ENCODE results near the gene CLN6. TPM values are rescaled to one million over a fixed set of nuclear protein-coding genes. Genes with fewer than 3 reads are reported as not detected.

Gene CLN6
- total and polyA plus RNA-seq, 12 donors: 9.2 to 36.6 (median 25.8) TPM

- H3K36me3 ChIP-seq (replicated peaks in 1 of 2): no peaks in the 10 kb centered on the region
- peaks cover 3 to 5% of the 10 kb centered on the region in 2 donors for H3K4me1 ChIP-seq (replicated peaks in 1 of 2)
- intact Hi-C loops (cut with DNase I): loop anchor here (10.0 kb wide), 2 partner anchors 48 to 418 kb away; no protein-coding TSS in a partner anchor
- no peaks in the 10 kb centered on the region for H3K27me3 ChIP-seq
- H3K27ac ChIP-seq: peak overlapping the region; percentile 85 to 99 (median 94)
- peak overlapping the region in 2 of 4 donors; percentile 57 to 67 for H3K4me3 ChIP-seq
- 5 to 12% (median 8%) methylated on average over 23 to 57 of the region's 57 CpGs for WGBS, 4 donors
- H3K9me3 ChIP-seq (replicated peaks in 1 of 3): no peaks in the 10 kb centered on the region
- DNase-seq: peak; percentile 94 to 97 (median 95)
- TF ChIP-seq POLR2A (IDR thresholded peaks at IDR 0.05): peak; percentile 85 to 93
- TF ChIP-seq, protein P1, sequence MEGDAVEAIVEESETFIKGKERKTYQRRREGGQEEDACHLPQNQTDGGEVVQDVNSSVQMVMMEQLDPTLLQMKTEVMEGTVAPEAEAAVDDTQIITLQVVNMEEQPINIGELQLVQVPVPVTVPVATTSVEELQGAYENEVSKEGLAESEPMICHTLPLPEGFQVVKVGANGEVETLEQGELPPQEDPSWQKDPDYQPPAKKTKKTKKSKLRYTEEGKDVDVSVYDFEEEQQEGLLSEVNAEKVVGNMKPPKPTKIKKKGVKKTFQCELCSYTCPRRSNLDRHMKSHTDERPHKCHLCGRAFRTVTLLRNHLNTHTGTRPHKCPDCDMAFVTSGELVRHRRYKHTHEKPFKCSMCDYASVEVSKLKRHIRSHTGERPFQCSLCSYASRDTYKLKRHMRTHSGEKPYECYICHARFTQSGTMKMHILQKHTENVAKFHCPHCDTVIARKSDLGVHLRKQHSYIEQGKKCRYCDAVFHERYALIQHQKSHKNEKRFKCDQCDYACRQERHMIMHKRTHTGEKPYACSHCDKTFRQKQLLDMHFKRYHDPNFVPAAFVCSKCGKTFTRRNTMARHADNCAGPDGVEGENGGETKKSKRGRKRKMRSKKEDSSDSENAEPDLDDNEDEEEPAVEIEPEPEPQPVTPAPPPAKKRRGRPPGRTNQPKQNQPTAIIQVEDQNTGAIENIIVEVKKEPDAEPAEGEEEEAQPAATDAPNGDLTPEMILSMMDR (IDR thresholded peaks at IDR 0.05): no peak
These were observed 27.3 kb upstream of the CLN6 start for GRCh38 chr15:68256675-68257450.

GRCh38 chr15:68252925-68253534, 23.5 kb upstream of the CLN6 start:
- WGBS, 4 donors: 13 to 19% (median 15%) methylated on average over 7 of the region's 7 CpGs
- no peak for TF ChIP-seq POLR2A (IDR thresholded peaks at IDR 0.05)
- TF ChIP-seq, protein P1 (IDR thresholded peaks at IDR 0.05): peak; percentile 78 to 94 (median 90)
- H3K27me3 ChIP-seq: no peaks in the 10 kb centered on the region
- peak overlapping the region in 1 of 4 donors; percentile 4 for H3K4me3 ChIP-seq
- no peaks in the 10 kb centered on the region for H3K9me3 ChIP-seq (replicated peaks in 1 of 3)
- no peak overlapping the region for H3K27ac ChIP-seq
- DNase-seq: peak in 4 of 7 donors; percentile 48 to 72 (median 64)
- H3K4me1 ChIP-seq (replicated peaks in 1 of 2): peaks cover 3 to 5% of the 10 kb centered on the region in 2 donors
- no peaks in the 10 kb centered on the region for H3K36me3 ChIP-seq (replicated peaks in 1 of 2)
- intact Hi-C loops (cut with DNase I): loop anchor here (5.0 to 10.0 kb wide), 3 partner anchors 49 to 422 kb away; no protein-coding TSS in a partner anchor

GRCh38 chr15:68249058-68249713, 19.7 kb upstream of the CLN6 start:
- peaks cover 0 to 5% (median 0%) of the 10 kb centered on the region in 3 donors for H3K9me3 ChIP-seq (replicated peaks in 1 of 3)
- H3K36me3 ChIP-seq (replicated peaks in 1 of 2): no peaks in the 10 kb centered on the region
- TF ChIP-seq POLR2A (IDR thresholded peaks at IDR 0.05): no peak
- TF ChIP-seq, protein P1 (IDR thresholded peaks at IDR 0.05): no peak
- DNase-seq: no peak
- H3K27ac ChIP-seq: no peak overlapping the region
- H3K4me3 ChIP-seq: no peak overlapping the region
- H3K4me1 ChIP-seq (replicated peaks in 1 of 2): no peaks in the 10 kb centered on the region
- 66 to 76% (median 74%) methylated on average over 3 of the region's 3 CpGs for WGBS, 4 donors
- no peaks in the 10 kb centered on the region for H3K27me3 ChIP-seq
- intact Hi-C loops (cut with DNase I): no loop called here

DNA sequence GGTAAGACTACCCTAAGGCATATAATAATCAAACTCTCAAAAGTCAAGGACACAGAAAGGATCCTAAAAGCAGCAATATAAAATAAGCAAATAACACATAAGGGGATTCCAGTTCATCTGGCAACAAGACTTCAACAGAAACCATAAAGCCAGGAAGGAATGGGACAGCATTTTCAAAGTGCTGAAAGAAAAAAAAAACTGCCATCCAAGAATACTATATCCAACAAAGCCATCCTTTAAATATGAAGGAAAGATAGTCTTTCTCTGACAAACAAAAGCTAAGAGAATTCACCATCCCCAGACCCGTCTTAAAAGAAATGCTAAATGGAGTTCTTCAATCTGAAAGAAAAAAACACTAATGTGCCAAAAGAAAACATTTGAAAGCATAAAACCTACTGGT, 14.7 kb upstream of the CLN6 start:
- no peak overlapping the region for H3K27ac ChIP-seq
- intact Hi-C loops (cut with DNase I): no loop called here
- TF ChIP-seq, protein P1 (IDR thresholded peaks at IDR 0.05): no peak
- TF ChIP-seq POLR2A (IDR thresholded peaks at IDR 0.05): no peak
- no peaks in the 10 kb centered on the region for H3K36me3 ChIP-seq (replicated peaks in 1 of 2)
- no peak for DNase-seq
- no peaks in the 10 kb centered on the region for H3K4me1 ChIP-seq (replicated peaks in 1 of 2)
- 90 to 100% (median 97%) methylated on average over 1 of the region's 1 CpG for WGBS, 4 donors
- no peak overlapping the region for H3K4me3 ChIP-seq
- peaks cover 0 to 5% (median 5%) of the 10 kb centered on the region in 3 donors for H3K9me3 ChIP-seq (replicated peaks in 1 of 3)
- no peaks in the 10 kb centered on the region for H3K27me3 ChIP-seq

Data from adrenal gland (tissue), 12 donors.